Activated CD4-positive, alpha-beta T cell treated with anti-CD3 and anti-CD28 coated beads, Interleukin-2, amount 50 U/mL, for 16 hours (primary cell): ENCODE results near the gene SPATC1L.
"Not testable (repeated sequence)": the region's sequence is repeated elsewhere in the genome, so short reads cannot be mapped to it uniquely, and the experiment has no call there.

Experiments
- DNase-seq: peaks from one replicate; pipeline ENCODE4 v3.0.0-alpha.2; 2020

SPATC1L gene

DNA sequence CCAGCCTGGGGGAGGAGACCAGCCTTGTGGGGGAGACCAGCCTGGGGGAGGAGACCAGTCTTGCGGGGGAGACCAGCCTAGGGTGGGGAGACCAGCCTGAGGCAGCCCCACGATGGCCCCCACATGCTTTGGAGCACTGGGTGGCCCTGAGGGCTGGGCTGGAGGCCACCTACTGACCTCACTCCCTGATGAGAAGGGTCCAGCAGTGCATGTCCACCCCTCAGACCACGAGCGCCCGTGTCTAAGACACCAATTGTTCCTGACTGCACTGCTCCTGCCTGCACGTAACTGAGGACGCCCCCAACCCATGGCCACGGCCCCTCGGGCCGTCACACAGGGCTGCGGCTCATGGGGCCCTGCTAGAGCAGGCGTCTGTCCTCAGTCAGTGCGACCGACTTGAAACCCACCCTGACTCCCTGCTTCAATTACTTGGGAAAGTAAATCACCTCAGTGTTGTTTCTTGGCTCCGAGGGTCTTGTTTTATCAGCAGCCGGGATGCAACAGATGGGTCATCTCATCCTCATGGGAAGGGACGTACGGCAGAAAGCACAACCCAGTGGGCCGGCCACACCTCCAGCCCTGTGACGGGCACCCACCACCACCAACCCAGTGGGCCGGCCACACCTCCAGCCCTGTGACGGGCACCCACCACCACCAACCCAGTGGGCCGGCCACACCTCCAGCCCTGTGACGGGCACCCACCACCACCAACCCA lies at the start of gene SPATC1L:
Gene SPATC1L, minus strand, starts transcription at position 550 of the 715 bp plus-strand sequence. CDS start 1,643 bp downstream, outside the sequence.
- peak; percentile 51 for DNase-seq

DNA sequence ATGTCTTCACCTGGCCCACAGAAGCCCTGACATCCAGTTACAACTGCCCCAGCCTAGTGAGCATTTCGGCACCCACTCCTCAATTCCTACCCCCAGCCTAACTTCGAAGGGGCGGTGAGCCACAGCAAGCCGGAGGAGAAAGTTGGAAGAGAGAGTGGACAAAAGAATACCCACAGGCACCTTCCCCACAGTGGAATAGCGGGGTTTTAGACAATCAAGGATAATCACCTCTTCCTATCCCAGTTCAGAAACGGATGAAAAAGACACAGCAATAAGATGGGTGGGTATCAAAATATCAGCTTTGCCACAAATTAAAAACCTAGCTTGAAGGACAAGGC lies 45.6 kb upstream of the SPATC1L start:
- no peak for DNase-seq

DNA sequence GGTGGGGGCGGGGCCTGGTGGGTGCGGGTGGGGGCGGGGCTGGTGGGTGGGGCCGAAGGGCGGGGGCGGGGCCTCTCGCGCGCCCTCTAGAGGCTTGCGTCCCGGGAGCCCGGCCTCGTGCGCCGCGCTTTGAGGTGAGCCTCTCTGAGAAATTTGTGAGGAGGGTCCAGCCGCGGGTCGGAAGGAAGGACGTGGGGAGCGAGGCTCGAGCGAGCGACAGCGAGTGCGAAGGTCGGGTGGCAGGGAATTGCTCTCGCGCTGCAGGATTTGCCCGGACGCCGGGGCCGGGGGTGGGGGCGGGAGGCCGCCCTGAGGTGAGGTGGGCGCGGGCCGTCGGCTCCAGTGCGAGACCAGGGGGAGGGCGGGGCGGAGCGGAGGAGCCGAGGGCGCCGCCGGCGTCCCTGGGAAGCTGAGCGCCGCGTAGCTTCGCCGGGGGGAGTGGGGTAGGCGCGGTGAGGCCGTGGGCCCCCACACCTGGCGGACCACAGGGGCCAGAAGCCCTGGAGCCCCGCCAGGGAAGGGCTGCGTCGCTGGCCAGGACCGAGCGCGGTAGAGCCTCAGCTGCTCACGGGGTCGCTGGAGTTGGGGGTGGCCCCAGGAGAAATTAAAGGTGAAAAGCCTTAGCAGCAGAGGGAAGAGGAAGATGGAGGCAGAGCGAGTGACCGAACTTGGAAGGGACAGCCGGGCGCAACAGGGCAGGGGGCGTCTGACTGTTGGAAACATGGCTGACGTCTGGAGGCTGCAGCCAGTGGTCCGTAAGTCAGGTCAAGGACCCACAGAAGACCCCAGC lies 45.1 kb upstream of the SPATC1L start:
- DNase-seq = no peak

DNA sequence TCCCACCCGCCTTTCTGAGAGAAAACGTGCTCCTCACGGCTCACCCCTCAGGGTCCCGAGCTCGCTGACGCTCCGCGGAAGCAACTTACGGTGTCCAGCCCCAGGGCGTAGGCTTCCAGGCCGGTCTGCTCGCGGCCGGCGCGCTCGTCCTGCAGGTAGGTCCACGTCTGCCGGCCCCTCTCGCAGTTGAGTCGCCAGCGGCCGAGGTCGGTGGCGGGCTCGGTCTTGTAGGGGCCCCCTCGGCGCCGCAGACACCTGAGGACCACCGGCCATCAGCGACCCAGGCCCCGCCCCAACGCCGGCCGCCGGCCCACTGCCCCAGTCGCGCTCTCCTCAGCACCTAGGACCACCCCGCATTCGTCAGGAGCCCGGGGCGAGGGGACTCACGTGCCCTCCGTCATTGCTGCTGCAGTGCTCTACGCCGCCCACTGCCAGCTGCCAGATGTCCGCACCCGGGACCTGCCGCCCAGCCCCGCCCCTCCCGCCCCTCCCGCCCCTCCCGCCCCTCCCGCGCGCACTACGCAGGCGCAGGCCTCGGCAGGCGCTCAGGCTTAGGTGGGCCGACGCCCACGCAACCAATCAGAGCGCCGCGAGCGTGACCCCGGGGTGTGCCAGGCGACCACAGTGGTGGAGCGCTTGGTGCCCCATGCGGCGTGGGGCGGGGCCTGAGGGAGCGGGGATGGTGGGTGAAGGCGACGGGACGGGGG lies 44.2 kb upstream of the SPATC1L start, which contains the start of gene LSS:
Gene LSS, minus strand, starts transcription at position 430 of the 707 bp plus-strand sequence. Its CDS starts 29 bp downstream, at position 401.
- DNase-seq = peak; percentile 99

DNA sequence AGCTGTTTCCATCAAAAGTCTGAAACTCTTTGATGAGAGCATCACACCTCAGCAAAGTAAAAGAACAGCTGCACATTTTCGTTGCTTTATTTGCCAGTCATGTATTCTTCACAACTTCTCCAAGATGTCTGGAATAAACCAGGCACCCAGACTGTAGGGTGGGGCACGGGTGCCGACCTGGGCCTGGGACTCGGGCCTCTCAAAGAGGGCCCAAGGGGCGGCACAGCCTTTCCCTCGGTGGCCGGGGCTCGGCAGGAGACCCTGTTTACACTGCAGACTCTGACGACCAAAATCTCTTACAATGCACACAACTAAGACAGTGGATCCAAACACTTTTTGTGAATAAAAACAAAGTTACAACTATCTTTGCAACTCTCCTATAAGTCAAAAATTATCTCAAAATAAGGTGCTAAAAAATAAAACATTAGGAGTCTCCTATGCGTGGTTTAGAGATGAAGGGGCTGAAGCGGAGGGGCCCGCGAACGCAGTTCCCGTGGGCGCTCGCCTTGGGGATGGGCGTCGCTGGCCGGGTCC lies 43.6 kb upstream of the SPATC1L start:
- no peak for DNase-seq

DNA sequence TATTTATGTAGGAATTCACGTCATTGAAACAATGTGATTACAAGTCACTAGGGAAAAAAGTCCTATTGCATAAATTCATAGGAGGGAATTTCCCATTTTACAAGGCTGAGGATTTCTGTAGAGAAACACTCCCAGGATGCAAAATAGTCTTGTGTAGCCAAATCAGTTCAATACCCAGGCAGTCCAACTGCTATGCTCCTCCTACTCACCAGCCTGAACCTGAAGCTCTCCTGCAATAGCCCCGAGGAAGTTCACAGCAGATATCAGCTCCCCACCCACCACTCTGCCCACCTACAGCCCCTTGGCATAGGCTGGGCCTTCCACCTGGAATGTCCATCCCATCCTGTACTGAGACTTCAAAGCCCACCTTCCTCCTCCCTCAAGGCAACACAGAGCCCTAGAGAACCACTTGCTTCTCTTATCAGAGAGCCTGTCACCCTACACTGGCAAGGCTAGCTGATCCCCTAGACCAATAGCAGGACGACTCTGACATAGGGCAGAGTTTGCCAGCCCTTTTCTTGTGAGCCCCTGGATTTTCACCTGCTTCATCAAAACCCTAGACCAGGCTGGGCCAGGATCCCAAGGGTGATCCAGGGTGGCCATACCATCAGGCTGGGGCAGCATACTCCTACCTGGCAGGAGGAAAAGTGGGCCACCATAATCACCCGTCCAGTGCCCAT lies 42.8 kb upstream of the SPATC1L start:
- no peak for DNase-seq

DNA sequence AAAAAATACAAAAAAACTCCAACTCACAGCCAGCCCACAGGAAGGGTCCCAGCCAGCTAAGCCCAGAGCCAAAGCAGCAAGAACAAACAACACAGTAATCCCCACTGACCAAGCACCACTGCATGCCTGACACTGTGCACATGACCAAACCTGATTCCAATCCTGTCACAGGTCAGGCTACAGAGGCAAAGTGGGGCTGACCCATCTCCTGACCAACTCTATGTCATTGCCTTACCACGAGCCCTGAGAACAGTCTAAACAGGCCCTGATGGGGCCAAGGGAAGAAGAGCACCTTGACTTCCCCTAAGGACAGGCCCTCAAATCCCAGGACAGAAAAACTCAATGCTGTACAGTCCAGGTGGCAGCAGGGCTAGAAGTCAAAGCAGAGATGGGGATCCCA lies 41.9 kb upstream of the SPATC1L start:
- DNase-seq = no peak

DNA sequence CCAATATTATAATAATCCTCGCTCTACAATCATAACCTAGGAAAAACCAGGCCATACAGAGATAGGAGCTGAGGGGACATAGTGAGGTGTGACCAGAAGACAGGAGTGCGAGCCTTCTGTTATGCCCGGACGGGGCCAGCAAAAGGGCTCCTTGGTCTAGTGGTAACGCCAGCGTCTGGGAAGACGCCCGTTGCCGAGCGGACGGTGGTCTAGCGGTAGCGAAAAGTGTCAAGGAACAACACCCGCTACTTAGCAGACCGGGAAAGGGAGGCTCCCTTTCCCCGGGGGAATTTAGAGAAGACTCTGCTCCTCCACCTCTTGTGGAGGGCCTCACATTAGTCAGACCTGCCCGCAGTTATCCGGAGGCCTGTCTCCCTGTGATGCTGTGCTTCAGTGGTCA lies 39.4 kb upstream of the SPATC1L start:
- DNase-seq = not testable (repeated sequence)

DNA sequence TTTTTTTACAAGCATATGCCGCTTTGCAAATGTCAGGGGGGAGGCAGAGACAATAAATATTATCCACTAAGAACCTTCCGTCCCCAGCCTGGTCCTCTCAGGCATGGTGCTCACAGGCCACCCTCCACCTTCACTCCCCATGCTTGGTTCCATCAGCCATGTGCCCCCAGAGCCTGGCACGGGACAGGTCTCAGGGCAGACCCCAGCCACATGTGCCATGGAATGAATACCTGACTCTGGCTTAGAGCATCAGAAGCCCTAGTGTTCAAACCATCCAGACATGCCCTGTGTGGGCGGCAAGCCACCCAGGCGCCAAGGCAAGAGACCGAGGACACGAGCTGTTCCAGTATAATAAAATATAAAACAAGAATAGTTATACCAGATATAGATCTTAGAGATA lies 39.0 kb upstream of the SPATC1L start:
- DNase-seq = no peak

DNA sequence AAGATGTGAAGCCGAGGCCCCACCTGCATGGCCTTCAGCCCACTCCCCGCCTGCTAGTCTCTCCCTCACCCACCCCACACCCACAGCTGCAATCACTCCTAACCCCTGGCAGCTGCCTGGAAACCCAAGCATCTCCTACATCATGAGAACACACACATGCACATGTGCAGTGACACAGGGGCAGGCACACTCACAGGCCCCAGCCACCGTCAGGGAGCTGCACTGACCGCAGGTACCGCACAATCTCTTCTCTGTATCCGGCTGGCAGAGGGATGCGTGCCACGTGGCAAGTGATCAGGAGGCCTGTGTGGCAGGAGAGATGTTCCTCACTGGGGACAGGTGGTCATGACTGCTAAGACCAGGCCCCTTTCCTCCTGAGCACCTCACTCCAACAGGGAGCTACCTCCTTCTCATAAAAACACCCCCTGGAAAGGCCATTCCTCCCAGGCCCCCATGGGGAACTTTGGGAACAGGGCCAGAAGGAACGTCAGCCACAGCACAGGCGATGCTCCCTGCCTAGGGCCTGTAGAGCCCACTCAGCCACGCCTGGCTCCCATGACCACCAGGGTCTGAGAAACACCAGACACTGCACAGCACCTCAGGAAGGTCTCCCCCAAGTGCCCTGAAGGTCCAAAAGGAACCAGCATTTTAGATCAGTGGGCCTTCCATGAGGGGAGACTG lies 38.3 kb upstream of the SPATC1L start:
- no peak for DNase-seq

DNA sequence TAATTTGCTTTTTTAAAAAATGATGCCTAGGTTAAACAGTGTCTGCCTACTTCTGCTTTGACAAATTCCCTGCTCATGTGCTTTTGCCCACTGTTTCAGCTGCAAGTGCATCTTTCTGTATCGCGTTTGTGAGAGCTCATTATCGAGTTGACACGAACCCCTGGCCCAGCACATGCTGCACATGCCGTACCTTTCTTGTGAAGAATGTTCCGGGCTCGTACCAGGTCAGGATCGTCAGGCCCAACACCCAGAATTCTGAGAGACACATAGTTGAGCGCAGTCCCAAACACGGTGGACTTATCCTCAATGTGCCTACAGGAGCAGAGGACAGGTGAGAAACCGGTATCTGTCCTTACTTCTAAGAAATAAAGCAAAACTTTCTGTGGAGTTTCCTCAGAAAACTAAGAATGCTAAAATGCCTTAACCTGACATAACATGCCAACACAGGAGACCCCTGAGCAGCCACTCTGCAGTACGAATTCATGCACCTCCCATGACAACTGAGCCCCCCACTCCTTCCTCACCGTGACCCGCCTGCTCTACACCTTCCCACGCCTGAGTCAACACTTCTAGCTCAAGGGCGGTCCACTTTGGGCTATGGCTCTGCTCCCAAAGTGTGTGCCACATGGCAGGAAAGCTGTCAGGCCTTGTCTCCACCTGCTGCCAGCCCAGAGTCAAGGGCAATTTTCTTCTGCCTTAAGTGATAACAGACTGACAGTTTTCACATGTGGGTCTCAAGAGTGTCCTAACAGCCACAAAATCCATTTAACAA lies 37.6 kb upstream of the SPATC1L start:
- DNase-seq = no peak

DNA sequence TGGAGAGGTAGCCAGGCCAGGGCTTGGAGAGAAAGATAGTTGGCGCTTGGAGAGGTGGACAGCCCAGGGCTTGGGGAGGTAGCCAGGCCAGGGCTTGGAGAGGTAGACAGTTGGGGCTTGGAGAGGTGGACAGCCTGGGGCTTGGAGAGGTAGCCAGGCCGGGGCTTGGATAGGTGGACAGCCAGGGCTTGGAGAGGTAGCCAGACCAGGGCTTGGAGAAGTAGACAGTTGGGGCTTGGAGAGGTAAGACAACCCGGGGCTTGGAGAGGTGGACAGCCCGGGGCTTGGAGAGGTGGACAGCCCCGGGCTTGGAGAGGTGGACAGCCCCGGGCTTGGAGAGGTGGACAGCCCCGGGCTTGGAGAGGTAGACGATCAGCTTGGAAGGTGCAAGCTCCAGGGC lies 36.6 kb upstream of the SPATC1L start:
- DNase-seq = no peak

DNA sequence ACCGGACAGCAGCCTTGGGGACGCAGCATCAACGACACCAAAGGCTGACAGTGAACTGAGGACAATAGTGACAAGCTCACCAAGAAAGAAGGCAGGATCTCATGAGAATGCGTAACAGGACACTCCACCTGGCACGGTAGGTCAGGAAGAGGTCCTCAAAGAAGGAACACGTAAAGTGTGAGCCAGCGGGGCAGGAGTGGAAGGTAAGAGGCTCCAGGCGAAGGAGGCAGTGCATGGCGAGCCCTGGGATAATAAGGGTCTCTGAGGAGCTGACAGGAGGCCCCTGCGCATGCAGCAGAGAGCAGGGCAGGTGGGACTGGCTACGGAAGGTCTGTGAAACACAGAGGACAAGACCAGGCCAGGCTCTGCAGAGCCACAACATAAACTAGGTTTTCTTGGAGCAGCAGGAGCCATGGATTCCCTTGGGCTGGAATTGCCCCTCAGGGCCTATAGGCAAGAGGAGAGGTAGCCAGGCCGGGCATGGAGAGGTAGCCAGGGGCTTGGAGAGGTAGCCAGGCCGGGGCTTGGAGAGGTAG lies 36.1 kb upstream of the SPATC1L start:
- no peak for DNase-seq

DNA sequence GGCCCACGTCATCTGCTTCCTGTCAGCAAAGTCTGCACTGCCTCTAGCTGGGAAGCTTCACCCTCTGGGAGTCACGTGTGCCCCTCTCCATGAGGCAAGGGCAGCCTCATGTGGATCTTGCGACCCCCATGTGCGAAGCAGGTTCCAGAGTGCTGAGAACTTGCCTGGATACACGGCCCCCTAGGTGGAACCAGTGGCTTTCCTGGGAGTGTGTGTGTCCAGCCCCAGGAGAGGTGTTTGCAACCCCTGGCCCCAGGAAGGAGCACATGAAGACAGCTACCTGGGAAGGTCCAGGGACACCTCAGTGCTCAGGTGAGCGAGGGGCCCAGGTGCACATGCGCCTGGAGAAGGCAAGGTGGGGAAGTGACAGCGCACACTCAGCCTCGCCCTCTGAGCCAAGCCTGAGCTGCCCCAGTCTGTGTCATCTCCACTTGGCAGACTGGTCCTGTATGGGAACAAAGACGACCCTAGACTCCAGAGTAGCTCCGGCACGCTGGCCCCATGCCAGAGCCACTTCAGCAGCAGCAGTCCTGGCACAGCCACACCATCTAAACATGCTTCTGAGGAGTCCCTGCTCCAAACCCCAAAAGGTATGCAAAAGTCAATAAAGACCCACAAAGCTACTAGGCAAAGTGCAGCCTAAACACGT lies 35.5 kb upstream of the SPATC1L start:
- no peak for DNase-seq

DNA sequence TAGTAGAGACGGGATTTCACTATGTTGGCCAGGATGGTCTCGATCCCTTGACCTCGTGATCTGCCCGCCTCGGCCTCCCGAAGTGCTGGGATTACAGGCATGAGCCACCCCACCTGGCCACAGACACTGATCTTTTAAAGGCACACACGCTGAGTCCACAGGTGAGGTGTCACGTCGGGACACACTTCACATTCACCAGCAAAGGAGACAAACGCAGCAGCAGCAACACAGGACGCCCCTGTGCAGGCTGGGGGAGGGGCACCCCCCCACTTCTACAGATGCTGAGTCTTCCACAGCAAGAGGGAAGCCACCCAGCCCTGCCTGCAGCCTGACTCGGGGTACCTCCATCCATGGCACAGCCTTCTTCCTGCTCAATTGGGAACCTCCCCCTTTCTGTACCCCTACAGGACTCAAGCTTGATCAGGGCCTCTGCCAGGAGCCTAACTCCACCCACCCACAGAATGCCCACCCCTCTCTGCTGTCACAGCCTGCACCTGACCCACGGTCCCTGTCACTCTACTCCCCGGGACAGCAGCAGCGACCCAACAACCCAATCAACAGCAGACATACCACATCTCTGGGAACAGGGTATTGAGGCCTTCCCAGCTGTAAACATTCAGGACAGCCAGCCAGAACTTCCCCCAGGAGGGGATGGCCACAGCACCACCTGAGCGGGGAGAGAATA lies 34.8 kb upstream of the SPATC1L start:
- no peak for DNase-seq

DNA sequence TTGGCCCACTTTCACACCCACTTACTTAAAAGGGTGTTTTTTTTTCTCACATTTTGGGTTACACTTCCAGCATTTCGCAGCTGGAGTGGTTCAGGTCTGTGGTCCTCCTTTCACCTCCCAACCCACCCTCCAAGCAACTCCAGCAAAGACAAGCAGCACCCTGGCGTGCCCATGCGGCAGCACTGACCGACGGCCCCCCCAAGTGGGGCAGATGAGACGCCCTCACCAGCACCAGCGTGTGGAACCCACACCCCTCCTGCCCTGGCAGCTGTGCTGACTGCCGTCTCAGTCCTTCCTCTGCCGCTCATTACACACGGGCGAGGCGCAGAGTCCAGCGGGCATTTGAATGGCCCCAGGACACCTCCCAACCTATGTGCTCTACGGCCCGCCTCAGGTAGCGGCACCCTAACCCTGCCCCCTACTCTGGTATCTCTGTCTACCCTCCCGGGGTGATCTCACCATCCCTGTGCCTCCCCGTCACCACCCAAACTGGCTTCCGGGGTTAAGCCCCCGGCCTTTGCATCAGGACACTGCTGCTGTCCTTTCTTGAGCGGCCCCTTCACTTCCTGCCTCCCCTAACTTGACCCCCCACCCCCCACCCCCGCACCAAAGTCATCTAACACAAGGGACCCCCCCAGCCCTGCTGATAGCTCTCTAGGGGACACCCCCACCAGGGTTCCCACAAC lies 33.4 kb upstream of the SPATC1L start:
- no peak for DNase-seq

DNA sequence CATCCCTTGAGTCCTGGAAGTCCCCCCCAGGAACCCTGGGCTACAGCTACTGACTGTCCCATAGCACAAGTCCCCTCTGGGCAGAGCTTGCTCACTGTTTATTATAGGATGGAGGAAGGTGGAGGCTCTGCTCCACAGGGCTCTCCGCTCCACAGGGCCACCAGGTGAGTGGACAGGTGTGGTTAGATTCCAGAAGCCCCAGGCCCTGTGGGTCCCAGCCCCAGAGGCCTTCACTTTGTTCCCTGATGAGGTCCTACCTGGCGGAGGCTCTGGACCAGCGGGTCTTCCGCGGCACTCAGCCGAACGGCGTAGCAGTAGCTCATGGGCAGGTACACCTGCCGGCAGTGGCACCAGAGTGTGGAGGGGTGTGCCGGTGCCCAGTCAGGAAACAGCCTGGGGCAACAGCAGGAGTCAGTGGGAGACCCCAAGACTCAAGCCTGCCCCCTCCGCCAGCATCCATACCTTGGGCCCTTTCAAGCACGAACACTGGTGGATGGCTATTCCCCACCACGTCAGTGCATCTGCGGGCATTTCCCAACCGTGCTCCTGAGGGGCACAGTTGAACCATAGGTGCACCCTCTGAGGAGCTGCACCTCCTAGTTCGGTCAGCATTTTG lies 32.0 kb upstream of the SPATC1L start:
- DNase-seq = no peak

DNA sequence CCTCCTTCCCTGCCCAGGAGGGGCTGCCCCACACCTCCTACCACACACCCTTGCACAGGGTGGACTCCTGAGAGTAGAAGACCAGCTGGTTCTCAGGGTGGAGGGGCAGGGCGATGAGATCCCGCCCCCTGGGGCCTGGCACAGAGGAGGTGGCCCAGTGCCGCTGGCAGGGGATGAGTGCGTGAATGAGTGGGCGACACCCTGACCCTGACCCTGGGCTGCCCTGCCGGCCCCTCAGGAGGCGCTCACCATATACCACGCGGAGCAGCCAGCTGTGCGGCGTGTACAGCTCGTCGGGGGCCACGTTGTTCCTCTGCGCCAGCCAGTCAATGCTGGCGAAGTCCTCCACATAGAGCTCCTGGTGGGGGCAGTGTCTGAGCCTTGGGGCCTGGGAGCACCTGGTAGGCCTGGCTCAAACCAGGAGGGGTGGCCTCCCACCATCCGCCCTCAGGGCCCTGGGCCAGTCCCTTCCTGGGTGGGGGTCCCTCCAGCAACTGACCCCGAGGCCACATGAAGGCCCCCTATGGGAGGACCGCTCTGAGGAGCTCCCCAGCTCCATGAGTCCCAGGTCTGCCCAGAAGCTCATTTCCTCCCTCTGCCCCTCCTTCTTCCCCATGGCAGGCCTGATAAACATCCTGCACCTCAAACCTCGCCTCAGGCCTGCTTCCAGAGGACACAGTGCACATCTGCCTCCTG lies 31.3 kb upstream of the SPATC1L start:
- no peak for DNase-seq
